DMS79 (cell line): ENCODE results near the gene CNDP1.
A peak's percentile ranks its signal among the peaks of the same experiment; 100 is the strongest.
"Not testable (repeated sequence)": the region's sequence is repeated elsewhere in the genome, so short reads cannot be mapped to it uniquely, and the experiment has no call there.

Source experiments
- DNase-seq: peaks from one replicate; lab custom pipeline; 2025; lab: John Stamatoyannopoulos, UW

CNDP1 gene

DNA sequence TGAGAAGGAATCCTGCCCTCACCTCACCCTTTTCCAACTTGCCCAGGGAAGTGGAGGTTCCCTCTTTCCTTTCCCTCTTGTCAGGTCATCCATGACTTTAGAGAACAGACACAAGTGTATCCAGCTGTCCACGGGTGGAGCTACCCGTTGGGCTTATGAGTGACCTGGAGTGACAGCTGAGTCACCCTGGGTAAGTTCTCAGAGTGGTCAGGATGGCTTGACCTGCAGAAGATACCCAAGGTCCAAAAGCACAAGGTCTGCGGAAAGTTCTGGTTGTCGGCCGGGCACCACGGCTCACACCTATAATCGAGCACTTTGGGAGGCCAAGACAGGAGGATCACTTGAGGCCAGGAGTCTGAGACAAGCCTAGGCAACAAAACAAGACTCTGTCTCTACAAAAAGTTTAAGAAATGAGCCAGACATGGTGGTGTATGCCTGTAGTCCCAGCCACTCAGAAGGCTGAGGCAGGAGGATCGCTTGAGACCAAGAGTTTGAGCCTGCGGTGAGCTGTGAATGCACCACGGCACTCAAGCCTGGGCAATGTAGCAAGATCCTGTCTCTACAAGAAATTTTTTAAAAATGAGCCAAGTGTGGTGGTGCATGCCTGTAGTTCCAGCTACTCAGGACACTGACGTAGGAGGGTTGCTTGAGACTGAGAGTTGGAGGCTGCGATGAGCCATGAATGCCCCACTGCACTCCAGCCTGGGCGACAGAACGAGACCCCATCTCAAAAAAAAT is 14.0 kb upstream of the CNDP1 start:
- DNase-seq, result no peak

DNA sequence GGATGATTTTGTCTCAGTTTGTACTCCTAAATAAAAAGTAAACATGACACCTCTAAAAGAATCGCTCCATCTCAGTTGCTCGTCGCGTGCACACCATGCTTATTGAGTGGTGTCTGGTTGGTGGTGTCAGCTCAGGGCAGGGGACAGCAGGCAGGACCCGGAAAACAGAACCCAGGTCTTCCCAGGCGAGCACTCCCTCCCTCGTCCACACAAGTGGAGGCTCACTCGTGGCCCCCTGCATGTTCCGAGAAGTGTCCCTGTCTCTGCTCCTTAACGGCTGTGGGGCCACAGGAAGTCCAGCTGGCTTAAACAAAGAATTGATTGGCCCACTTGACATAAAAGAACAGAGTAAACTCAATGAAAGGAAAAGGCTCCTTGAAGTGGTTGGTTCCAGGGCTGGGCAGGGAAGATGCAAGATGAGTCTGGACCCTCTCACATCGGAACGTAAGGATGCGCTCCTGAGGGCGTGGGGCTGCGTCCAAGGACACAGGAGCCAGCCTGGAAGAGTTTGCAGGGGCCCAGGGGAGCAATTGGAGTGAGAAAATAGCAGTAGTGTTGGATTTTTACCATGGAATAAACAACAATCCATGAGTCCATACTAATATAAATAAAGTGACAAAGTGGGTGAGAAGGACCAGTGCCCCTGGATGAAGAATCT is 13.1 kb upstream of the CNDP1 start:
- no peak for DNase-seq

DNA sequence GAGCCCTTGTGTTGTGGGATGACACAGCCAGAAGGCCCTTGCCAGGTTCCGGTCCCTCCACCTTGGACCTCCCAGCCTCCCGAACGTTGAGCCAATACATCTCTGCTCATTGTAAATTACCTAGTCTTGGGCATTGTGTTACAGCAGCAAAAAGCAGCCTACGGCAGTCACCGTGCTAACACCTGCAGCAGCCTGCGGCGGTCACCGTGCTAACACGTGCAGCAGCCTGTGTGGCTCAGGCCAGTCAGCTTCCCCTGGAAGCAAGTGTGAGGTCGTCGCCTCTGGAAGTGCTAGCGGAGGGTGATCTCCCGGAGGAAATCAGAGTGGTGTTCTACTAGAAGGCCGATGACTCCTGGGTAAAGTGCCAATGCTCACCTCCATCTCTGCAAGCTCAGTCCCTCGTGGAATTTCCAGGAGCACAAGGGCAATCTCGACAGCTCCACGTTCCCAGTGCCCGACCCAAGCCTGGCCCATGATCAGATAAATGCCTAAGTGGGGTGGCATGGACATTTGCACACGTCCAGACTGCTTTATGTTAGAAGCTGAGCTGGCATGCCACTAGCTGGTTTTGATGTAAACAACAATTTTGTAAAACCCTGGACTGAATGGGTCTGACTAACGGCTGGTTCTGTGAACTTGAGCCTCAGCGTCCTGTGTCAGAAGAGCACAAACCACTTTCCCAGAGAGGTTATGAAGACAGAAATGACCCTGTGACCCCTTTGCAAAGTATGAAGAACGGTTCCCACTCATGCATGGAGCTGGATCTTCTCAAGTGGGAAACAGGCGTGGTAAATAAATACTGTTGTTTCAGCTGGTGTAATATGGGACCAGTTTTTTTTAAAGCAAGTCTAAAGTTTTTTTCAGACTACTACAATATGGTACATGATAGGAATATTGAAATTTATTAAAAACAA is 11.4 kb upstream of the CNDP1 start:
- DNase-seq, result peak; percentile 58

DNA sequence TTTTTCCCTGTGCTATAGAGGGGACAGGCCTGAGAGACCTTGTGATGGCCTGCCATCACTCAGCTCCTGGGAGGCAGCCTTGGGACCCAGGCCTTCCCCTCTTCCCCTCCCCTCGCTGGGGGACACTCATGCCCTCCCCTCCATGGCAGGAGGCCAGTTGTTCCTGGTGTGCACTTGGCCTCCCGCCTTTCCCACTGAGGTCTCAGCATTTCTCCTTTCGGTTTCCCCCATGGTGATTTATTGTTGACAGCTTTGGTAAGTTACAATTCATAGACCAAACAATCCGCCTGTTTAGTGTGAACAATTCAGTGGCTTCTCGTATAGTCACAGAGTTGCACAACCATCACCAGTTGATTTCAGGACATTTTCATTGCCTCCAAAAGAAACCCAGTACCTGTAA is 10.2 kb upstream of the CNDP1 start:
- peak; percentile 26 for DNase-seq

DNA sequence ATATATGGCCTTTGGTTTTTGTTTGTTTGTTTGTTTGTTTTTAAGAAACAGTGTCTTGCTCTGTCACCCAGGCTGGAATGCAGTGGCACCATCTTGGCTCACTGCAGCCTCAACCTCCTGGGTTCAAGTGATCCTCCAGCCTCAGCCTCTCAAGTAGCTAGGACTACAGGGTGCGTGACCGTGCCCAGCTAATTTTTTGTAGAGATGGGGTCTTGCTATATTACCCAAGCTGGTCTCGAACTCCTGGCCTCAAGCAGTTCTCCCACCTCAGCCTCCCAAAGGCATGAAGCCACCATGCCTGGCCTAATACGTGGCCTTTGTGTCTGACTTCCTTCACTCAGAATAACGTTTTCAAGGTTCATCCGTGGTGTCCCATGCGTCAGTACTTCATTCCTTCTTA is 9.4 kb upstream of the CNDP1 start:
- not testable (repeated sequence) for DNase-seq

DNA sequence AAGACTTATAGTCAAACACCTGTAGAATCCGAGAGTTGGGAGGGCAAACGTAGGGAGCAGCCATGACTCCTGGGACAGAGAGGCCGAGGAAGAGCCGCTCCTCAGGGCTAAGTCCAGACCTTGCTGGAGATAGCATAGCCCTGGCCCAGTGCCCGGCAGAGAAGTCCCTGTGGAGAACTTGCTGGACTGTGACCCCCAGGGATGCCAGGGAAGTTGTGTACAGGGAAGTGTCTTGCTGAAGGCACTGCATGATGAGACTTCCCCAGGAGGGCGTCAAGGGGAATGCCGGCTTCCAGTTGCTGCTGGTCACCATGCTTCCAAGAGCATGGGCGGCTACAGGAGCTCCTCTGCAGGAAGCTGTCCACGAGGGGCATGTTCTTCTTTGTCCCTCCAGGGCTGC is 8.6 kb upstream of the CNDP1 start:
- DNase-seq, result no peak

DNA sequence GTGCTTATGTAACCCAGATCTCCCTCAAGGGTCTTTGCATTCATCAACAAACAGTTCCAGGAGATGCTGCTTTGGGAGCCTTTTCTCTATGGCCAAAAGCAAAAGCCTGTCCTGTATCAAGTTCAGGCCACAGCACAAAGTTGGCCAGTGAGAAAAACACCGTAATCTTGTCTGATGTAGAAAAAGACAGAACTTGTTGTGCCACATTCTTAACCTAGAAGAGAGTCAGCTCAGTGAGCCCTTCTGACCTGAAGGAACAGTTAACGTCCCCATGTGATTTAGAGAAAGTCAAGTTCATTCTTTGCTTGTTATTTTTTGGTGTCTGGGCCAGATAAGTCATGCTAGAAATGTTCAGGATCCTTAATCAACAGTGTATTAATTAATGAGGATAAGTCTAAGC is 7.8 kb upstream of the CNDP1 start:
- DNase-seq, result no peak

DNA sequence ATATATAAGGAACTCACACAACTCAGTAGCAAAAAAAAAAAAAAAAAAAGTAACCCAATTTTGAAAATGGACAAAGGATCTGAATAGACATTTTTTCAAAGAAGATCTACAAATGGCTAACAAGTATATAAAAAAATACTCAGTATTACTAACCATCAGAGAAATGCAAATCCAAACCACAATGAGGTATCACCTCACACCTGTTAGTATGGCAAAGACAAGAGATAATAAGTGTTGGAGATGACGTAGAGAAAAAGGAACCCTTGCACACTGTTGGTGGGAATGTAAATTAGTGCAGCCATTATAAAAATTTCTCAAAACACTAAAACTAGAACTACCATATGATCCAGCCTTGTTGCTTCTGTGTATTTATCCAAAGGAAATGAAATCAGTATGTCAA is 5.8 kb upstream of the CNDP1 start:
- DNase-seq, result no peak

DNA sequence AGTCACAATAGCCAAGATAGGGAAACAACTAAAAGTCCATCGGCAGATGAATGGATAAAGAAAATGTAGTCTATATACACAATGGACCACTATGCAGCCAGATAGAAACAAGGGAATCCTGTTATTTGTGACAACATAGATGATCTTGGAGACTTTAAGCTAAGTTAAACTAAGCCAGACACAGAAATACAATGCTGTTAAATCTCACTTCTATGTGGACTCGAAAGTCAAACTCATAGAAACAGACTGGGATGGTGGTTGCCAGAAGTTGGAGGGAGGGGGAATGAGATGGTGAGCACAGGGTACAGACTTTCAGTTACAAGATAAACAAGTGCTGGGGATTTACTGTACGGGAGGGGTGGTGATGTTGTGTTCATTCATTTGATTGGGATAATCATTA is 5.4 kb upstream of the CNDP1 start:
- no peak for DNase-seq

DNA sequence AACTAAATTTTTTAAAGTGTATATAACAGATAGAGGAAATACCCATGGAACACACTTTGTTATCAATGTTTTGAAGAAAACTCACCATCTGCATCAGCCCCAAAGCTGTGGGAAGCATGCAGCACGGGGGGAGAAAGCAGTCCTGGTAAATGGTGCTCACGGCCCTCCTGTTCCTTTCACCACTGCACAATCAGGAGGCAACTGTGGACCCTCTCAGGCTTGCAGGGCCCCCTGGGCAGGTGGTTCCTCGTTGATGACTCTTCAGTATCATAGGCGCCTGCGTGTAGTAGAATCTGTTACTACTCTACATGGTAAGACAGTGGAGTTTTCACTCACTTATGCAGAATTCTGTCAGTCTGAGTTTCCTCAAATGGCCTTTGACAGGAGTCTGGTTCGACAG is 4.9 kb upstream of the CNDP1 start:
- no peak for DNase-seq

DNA sequence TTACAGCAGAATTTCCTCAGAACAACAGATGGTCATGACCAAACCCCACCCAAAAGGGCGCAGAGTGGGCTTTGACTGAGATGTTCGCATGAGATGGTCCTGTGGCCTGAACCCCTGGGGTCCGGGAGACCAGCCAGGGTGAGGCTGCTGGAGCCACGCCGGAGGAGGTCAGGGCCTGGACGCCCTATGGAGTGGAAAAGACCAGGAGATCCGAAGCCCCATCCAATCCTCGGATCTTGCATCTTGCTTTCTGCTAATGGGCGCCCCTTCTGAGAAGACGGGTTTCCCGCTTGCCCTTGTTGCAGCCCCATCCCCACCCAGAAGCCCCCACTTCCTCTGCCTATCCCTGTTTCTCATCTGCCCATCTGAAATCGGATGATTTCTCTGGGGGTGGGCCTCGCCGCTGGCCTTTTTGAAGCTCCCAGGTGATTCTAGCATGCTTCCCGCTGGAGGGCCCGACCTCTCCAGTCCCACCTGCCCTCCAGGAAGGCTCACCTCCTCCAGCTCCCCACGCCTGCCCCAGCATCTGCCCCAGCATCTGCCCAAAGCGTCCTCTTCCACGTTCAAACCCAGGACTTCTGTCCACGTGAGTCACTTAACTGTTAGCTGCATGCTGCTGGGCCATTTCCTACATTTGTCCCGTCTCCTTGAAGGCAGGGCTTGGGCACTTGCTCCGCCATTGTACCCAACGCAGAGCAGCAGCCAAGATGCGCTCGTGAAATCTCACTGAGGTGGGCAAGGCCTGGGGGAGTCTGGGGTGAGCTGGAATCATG is 4.3 kb upstream of the CNDP1 start:
- no peak for DNase-seq

DNA sequence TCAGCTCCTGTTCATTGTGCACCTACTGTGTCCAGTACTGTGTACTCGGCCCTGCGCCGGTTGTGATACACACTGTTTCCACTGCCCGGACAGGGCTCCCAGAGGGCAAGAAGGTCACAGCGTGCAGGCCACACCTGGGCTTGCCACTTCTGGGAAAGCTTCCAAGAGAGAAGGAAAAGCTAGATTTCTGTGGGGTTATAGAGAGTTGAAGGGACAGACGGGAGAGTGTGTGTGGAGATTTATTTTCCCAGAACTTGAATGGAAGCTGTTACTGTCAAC is 3.8 kb upstream of the CNDP1 start:
- no peak for DNase-seq

DNA sequence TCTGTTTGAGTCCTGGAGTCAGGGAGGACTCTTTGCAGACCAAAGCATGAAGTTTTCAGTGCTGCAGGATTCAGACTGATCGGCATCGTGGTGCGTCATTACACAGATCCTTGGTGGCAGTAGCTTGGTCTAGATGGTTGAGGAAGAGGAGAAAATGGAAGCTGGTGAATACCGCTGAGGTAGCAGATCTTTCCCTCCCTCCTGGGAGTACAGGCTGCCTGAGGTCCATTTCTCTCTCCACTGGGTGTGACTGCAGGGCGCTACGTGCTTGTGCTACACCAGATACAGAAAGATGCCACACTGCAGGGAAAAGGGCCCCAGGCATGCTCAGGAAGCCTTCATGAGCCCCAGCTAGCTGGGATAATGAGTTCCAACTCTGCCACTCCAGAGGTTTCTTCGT is 3.3 kb upstream of the CNDP1 start:
- no peak for DNase-seq

DNA sequence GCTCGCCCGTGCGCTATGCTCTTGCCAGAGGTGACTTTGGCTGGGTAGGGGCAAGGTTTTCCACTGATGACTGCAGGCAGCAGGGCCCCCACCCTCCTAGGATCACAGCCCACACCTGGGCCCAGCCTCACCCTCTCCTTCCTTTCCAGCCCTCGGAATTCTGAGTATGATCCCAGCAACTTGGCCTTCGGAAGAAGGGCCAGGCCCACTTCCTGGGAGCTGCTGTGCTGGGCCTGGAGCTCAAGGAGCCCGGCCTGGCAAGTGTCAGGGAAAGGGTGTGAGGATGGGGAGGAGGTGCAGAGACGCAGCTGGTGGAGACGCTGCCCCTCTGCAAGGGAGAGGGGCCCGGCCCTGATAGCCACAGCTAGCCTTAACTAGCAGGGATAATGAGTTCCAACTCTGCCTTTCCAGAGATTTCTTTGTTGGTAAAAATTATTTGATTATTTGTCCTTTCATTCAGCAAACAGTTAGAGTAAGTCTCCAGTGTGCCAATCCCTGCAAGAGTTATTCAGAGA is 1.7 kb upstream of the CNDP1 start:
- no peak for DNase-seq

DNA sequence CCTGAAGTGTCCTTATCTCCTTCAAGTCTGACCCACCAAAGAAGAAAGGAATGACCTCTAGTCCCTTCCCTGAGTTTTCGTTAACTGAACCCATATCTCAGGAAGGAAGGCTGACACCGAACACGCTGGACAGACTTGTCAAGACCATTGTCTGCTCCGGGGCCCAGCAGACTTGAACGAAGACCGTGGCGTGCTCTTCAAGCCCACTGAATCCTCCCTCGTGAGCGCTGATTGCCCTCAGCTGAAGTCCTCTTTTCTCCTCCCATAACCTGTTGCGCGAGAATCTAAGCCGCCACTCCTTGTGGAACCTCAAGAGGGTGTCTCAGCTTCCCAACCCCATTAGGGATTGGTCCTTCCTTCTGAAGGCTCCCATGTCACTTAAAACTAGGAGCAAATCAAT is 634 bp upstream of the CNDP1 start:
- no peak for DNase-seq

DNA sequence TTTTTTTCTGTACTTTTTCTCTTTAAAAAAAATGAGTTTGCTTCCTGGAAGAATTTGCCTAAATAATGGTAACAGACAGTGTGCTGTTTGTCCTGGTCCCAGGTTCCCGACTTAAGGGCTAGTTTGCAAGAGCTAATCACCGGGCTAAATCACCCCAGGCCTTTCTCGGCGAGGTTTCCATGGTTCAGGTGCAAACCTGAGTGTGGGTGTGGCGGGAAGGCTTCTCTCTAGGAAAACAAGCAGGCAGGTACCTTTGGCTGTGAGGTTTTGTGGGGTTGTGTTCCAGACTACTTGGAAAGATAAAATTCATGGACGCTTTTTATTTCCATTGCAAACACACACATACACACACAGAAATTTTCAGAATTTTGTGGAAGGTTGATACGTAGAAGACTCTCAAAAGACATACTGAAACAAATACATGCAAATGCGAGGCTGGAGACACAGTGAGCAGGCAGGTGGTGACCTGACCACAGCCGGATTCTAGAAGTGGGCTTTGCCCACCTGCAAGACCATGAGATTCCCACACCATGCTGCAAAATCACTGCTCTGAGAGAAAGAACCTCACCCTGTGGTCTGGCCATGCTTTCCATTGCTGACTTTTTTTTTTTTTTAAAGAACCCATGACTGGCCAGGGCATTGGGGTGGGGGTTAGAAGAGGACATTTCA is 815 bp downstream of the CNDP1 start:
- no peak for DNase-seq

DNA sequence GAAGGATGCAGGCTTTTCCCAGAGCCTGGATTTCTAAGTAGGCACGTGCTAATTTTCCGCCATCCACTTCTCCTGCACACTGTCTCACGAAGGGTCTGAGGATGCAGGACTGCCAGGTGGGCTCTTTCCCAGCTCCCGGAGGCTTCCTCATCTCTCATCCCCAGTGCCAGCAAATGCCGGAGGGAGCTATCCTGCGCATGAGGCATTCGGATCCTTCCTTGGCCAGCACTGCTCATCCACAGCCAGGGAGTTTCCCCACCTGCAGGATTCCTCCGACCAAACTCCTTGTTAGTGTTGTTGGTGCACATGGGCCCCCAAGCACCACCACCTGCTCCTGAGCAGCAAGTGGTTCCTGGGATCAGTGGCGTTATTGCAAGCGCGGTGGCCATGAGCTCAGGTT is 5.0 kb downstream of the CNDP1 start:
- no peak for DNase-seq

DNA sequence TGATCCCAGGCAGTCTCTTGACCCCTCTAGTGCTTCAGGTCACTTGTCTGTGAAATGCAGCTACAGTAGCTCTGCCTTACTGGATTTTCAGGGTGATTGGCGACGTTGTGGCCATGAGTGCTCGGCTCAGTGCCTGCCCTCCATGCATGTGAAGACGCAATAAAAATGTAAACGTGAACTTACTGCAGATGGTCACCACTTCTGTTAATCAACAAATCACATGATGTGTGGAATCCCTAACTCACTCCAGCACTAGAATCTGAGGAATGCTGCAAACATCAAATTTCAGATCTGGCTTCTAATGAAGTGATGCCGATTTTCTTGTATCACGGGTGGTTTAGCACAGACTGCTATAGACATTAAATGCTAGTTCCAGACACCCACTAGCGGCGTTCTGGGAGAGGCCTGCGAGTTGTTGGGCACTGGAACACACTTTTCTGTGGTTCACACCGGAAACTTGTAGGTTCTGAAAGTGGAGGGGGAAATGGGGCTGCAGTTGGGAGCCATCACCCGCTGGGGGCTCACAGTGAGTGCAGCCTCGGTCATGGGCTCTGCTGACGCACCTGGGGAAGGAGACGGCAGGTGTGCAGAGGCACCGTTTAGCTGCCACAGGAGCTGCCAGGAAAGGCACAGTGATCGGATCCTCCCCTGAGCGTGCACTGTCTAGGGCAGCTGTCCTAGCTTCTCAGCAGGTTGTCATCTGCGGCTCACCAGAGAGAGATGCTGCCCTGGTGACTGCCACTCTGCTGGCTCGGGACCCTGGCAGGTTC is 6.5 kb downstream of the CNDP1 start:
- no peak for DNase-seq

DNA sequence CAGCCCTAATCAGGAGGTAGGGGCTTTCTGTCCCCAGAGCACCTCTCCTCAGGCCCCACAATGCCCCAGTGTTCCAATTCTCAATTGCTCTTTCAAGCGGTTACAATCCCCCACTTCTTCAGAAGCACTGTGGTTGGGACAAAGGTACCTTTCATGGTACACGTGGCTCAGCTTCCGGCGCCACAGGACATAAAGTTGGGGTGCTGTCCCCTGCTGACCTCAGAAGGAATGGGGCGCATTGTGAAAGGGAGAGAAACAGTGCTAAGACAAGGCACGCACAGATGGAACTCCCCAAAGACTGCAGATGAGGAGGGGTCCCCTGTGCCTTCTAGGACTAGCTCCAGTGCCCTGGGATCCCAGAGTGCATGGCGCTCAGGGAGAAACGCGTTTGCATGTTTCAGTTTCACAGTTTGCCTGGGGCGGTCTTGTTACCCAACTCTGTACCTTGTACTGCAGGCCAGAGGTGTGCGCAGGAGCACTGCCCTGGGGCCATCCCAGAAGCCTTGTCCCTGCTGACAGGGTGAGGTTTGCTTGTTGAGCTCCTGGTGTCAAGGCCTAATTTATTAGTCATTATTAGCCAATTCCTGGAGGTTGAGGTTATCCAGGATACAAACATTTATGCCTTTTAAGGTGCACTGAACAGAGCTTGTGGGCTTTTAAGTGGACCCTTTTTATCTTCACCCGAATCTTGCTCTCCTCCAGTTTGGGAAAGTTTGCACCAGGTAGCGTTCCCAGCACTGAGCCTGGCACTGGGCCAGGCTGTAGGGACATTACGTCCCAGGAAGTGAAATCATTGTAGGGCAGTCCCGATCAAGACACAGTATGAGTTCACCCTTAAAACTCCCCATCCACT is 7.6 kb downstream of the CNDP1 start:
- no peak for DNase-seq

DNA sequence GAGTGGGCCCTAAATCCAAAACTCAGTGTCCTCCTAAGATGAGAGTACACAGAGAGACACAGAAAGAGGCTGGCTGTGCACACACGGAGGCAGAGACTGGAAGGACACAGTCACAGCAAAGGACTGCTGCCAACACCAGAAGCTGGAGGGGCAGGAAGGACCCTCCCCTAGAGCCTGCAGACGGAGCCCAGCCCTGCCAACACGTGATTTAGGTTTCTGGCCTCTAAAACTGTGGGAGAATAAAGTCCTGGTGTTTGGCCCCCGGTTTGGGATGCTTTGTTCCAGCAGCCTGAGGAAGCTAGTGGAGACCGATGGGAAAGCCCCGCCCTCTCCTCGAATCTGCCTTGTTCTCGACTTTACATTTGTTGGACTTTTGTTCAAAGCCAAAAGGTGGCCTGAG is 10.6 kb downstream of the CNDP1 start:
- DNase-seq, result no peak
